ENCODE data around the gene PPP2R3A.
"Not testable (repeated sequence)": the region's sequence is repeated elsewhere in the genome, so short reads cannot be mapped to it uniquely, and the experiment has no call there.

Gene PPP2R3A

DNA sequence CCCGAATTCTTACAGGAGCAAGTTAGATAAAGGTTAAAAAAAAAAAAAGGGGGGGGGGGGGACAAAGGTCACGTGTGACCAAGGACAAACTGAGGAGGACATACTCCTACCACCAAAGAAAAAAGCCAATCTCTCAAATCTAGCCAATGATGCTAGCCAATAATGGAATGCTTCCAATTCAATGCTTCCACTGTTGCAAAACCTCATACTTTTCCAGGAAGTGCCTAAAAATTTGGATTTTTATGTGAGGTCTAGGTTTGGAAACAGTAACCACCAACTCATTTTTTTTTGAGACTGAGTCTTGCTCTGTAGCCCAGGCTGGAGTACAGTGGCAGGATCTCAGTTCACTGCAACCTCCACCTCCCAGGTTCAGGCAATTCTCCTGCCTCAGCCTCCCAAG lies 219.2 kb downstream of the PPP2R3A start:
- in situ Hi-C loops (cut with MboI; ENCODE audit: low sequenced_read_pairs) = no loop called here
- no peaks in the 10 kb centered on the region for H3K9me3 ChIP-seq
- H3K36me3 ChIP-seq (replicated peaks) = no peaks in the 10 kb centered on the region
- H3K4me3 ChIP-seq = no peak overlapping the region
- no peak for DNase-seq (ENCODE audit: low spot score in 2 of 2)
- no peaks in the 10 kb centered on the region for H3K27me3 ChIP-seq (ENCODE audit: low read depth)
- H3K4me1 ChIP-seq = peaks cover 17% of the 10 kb centered on the region

DNA sequence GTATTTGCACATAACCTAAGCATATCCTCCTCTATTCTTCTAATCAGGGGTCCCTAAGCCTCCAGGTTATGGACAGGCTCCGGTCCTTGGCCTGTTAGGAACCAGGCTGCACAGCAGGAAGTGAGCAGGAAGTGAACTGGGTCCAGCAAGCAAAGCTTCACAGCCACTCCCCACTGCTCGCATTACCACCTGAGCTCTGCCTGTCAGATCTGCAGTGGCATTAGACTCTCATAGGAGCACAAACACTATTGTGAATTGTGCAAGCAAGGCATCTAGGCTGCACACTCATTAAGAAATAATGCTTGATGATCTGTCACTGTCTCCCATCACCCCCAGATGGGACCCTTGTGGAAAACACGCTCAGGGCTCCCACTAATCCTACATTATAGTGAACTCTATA lies 220.8 kb downstream of the PPP2R3A start:
- in situ Hi-C loops (cut with MboI; ENCODE audit: low sequenced_read_pairs) = no loop called here
- Histone ChIP-seq H3K4me3 (no peak overlapping the region), H3K27me3 (ENCODE audit: low read depth) (no peaks in the 10 kb centered on the region), H3K36me3 (replicated peaks) (no peaks in the 10 kb centered on the region), H3K4me1 (peaks cover 26% of the 10 kb centered on the region), H3K9me3 (no peaks in the 10 kb centered on the region)
- DNase-seq (ENCODE audit: low spot score in 2 of 2) = no peak

DNA sequence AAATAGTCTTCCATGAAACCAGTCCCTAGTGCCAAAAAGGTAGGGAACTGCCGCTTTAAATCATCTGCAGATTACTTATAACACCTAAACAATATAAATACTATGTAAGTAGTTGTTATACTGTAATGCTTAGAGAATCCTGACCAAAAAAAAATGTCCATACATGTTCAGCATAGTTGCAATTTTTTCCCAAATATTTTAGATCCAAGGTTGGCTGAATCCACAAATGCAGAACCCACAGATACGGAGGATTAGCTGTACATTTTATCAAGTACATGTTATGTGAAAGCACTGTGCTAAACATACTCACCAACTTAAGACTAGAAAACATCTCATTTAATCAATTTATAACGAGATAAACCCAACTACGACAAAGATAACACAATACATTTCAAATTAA lies 221.3 kb downstream of the PPP2R3A start:
- H3K27me3 ChIP-seq (ENCODE audit: low read depth) = no peaks in the 10 kb centered on the region
- no peaks in the 10 kb centered on the region for H3K36me3 ChIP-seq (replicated peaks)
- in situ Hi-C loops (cut with MboI; ENCODE audit: low sequenced_read_pairs) = no loop called here
- no peaks in the 10 kb centered on the region for H3K9me3 ChIP-seq
- H3K4me1 ChIP-seq = peaks cover 31% of the 10 kb centered on the region
- no peak overlapping the region for H3K4me3 ChIP-seq
- DNase-seq (ENCODE audit: low spot score in 2 of 2) = no peak

DNA sequence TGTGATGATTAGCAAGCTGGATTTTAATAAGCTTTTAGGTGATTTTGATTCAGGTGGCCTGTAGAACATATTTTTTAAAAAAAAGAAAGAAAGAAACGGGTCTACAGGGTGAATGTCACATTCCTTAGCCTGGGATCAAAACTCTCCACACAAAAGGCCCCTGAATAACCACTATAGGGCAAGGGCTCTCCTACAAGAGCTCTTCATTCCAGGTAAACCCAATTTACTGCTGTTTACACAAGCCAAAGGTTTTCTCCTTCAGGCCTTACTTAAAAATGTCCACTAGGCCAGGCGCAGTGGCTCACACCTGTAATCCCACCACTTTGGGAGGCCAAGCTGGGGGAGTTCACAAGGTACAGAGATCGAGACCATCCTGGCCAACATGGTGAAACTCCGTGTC lies 222.3 kb downstream of the PPP2R3A start:
- no peaks in the 10 kb centered on the region for H3K27me3 ChIP-seq (ENCODE audit: low read depth)
- H3K36me3 ChIP-seq (replicated peaks) = no peaks in the 10 kb centered on the region
- peaks cover 34% of the 10 kb centered on the region for H3K4me1 ChIP-seq
- H3K4me3 ChIP-seq = no peak overlapping the region
- in situ Hi-C loops (cut with MboI; ENCODE audit: low sequenced_read_pairs) = no loop called here
- no peaks in the 10 kb centered on the region for H3K9me3 ChIP-seq
- DNase-seq (ENCODE audit: low spot score in 2 of 2) = no peak

DNA sequence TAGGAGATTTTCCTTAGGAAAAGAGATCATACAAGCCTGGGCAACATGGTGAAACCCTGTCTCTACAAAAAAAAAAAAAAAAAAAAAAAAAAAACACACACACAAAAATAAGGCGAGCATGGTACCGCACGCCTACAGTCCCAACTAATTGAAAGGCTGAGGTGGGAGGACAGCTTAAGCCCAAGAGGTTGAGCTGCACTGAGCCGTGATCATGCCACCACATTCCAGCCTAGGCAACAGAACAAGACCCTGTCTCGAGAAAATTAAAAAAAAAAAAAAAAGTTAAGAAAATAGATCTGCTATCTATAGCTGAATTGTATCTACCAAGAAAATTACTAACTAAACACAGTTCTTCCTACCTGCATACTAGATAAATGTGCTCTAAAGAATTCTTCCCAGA lies 223.5 kb downstream of the PPP2R3A start:
- H3K4me1 ChIP-seq = peaks cover 34% of the 10 kb centered on the region
- no peaks in the 10 kb centered on the region for H3K9me3 ChIP-seq
- in situ Hi-C loops (cut with MboI; ENCODE audit: low sequenced_read_pairs) = no loop called here
- no peak overlapping the region for H3K4me3 ChIP-seq
- no peaks in the 10 kb centered on the region for H3K27me3 ChIP-seq (ENCODE audit: low read depth)
- DNase-seq (ENCODE audit: low spot score in 2 of 2) = no peak
- H3K36me3 ChIP-seq (replicated peaks) = no peaks in the 10 kb centered on the region

DNA sequence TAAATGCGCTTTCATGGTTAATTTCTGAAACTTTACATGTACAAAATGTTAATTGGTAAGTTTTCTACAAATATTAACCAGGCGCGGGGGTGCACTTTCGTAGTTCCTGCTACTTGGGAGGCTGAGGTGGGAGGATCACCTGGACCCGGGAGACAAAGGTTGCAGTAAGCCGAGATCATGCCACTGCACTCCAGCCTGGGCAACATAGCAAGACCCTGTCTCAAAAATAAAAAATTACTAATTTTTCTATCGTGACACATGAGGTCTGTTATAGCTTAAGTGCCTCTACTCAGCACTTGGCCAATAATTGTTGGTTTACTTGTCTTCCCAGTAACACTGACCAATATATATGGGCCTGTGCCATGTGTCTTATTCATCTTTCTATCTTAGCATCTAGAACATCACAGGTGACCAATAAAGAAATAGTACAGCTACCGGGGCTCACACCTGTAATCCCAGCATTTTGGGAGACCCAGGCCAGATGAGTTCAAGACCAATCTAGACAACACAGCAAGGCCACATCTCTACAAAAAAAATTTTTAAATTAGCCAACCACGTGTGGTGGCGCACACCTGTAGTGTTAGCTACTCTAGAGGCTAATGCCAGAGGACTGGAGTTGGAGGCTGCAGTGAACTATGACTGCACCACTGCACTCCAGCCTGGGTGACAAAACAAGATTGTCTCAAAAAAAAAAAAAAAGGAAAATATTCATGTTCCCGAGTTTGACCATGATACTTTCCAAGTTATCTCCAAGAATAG lies 224.5 kb downstream of the PPP2R3A start:
- no peaks in the 10 kb centered on the region for H3K27me3 ChIP-seq (ENCODE audit: low read depth)
- no peak overlapping the region for H3K4me3 ChIP-seq
- in situ Hi-C loops (cut with MboI; ENCODE audit: low sequenced_read_pairs) = no loop called here
- peaks cover 34% of the 10 kb centered on the region for H3K4me1 ChIP-seq
- no peaks in the 10 kb centered on the region for H3K9me3 ChIP-seq
- DNase-seq (ENCODE audit: low spot score in 2 of 2) = no peak
- 0 out of 2 replicates have a peak, but pooled peaks cover 2% of the 10 kb centered on the region for H3K36me3 ChIP-seq (replicated peaks)

DNA sequence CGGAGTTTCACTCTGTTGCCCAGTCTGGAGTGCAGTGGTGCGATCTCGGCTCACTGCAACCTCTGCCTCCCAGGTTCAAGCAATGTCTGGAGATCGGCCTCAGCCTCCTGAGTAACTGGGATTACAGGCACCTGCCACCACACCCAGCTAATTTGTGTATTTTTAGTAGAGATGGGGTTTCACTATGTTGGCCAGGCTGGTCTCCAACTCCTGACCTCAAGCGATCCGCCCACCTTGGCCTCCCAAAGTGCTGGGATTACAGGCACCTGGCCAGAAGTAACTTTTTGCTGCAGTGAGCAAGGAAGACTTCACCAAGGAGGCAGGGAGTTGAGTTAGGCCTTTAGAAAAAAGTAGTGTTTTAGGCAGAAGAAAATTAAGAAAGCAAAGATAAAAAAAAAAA lies 226.7 kb downstream of the PPP2R3A start:
- H3K9me3 ChIP-seq; DNase-seq (ENCODE audit: low spot score in 2 of 2); H3K36me3 ChIP-seq (replicated peaks); in situ Hi-C loops (cut with MboI; ENCODE audit: low sequenced_read_pairs); H3K27me3 ChIP-seq (ENCODE audit: low read depth): not testable (repeated sequence)
- Histone ChIP-seq H3K4me1 (peaks cover 29% of the 10 kb centered on the region), H3K4me3 (peak overlapping the region; percentile 89)

DNA sequence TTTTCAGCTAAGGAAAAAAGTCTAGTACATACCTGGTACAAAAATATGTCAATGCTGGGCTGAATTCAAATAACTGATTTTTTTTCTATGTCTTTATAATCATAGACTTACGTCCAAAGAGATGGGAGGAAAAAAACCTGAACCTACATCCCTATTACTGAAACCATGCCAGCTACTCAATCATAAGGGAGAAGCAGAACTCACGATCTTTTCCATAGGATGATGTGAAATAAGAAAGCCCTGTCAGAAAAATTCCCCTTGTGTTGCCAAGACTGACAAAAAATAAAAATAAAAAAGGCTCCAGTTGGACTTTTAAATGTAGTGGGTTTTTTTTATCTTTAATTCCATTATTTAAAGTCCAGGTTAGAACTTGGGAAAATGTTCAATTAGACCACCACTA lies 227.3 kb downstream of the PPP2R3A start:
- Histone ChIP-seq H3K36me3 (replicated peaks) (0 out of 2 replicates have a peak, but pooled peaks cover 6% of the 10 kb centered on the region), H3K4me3 (peak overlapping the region; percentile 89), H3K4me1 (peaks cover 29% of the 10 kb centered on the region), H3K27me3 (ENCODE audit: low read depth) (no peaks in the 10 kb centered on the region), H3K9me3 (no peaks in the 10 kb centered on the region)
- in situ Hi-C loops (cut with MboI; ENCODE audit: low sequenced_read_pairs) = no loop called here
- no peak for DNase-seq (ENCODE audit: low spot score in 2 of 2)

DNA sequence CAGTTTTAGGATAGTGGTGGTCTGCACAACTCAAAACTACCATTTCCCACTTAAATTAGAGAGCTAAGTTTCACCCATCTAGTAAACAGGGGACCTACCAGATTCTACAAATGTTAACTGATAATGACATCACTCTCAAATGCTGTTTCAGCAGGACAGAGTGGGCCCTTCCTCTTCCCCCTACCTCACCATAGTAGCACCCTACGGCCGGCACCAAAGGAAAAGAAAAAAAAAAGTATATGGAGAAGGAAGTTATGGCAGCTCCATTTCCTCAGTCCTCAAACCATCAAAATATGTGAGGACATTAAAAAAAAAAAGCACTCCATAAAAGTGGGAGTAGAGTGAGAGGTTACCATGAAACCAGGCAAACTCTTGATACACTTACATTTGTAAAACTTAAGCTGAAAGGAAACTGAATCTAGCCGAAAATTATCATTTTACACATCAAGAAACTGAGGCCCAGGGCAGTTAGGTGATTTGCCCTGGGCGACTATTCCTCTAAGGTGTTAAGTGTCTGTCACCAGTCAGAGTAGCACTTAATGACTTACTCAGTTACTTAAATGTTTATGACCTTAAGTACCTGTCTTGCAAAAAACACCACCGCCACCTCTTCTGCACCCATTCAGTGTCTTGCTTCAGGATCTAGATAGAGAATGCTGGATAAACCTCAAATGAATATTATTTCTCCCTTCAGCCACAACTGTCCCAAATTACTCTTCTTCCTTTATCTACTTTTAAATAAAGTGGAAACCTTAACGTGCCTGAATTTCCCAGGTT lies 227.9 kb downstream of the PPP2R3A start:
- no peaks in the 10 kb centered on the region for H3K27me3 ChIP-seq (ENCODE audit: low read depth)
- 0 out of 2 replicates have a peak, but pooled peaks cover 10% of the 10 kb centered on the region for H3K36me3 ChIP-seq (replicated peaks)
- peak in 1 of 2 experiments; percentile 28 for DNase-seq (ENCODE audit: low spot score in 2 of 2)
- in situ Hi-C loops (cut with MboI; ENCODE audit: low sequenced_read_pairs) = no loop called here
- H3K9me3 ChIP-seq = peaks cover 5% of the 10 kb centered on the region
- peak overlapping the region; percentile 89 for H3K4me3 ChIP-seq
- peaks cover 23% of the 10 kb centered on the region for H3K4me1 ChIP-seq

DNA sequence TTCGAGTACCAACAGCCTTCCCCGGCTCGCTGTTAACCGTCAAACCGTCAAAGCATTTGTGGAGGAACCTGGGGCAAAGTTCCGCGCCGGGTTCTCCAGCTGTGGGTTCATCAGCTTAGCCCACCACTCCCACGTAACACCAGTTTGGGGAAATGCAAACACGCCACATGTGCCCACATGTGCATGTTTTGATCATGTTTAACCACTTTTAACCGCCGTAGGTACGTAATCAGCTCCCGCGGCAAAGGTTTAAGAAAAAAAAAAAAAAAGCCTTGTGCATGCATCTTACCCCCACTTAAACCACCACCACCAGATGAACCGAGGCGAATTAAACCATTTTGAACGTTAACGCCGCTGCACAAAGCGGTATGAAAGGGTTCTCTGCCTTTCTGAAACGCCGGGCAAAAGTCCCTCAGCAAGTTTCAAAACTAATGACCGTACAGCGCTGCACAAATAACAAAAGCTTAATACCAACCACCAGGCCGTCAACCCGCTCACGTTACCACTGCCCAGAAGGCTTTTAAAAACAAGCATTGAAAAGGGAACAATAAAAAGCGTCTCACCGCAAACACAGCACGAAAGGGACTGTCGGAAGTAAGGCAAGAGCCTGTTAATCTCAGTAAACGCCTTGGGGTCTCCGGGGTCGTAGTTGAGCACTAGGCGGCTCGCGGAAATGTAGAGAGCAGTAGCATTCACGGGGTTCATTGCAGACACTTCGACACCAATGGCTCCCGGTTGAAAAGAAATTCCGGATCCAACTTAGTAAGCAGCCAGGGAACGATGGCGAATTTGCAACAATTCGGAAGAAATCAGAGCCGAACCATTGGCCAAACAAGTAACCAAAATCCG lies 229.1 kb downstream of the PPP2R3A start:
- Histone ChIP-seq H3K27me3 (ENCODE audit: low read depth) (no peaks in the 10 kb centered on the region), H3K9me3 (peaks cover 6% of the 10 kb centered on the region), H3K4me1 (peaks cover 23% of the 10 kb centered on the region), H3K4me3 (peak overlapping the region; percentile 89), H3K36me3 (replicated peaks) (0 out of 2 replicates have a peak, but pooled peaks cover 10% of the 10 kb centered on the region)
- peak; percentile 71 to 84 for DNase-seq (ENCODE audit: low spot score in 2 of 2)
- in situ Hi-C loops (cut with MboI; ENCODE audit: low sequenced_read_pairs) = no loop called here

DNA sequence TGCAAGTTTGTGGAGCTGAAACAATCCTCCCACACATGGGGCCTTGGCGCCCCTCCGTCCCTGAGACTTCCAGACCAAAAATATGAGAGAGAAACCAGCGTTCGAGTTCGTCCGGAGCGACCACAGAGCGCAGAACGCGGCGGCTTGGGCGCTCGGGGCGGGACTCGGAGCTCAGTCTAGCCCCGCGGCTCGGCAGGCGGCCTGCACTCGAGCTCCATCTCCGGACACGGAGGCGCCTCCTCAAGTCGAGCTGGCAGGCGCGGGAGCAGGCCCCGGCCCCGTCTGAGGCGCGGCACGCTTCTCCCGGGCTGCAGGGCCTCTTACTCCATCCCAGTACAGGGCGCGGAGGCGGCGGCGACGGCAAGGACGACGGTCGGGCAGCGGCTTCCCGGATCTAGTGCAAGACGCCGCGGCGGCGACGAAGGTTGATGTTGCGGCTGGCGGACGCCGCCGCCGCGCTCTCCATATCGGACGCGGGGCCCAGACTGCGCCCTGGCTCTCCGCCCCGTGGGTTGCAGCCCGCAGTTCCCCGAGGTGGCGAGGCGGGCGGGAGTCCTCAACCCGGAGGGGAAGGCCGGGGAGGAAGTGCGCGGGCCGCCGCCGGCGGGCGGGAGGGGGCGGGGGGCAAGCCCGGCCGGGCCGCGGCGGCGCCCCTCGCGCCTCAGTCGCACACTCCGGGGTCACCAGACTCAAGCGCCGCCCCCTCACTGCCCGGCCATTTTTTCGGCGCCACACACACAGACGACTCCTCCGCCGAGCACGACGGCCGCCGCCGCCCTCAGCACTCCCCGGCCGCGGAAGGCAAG lies 229.9 kb downstream of the PPP2R3A start:
- DNase-seq (ENCODE audit: low spot score in 2 of 2) = peak; percentile 49 to 83
- no peaks in the 10 kb centered on the region for H3K27me3 ChIP-seq (ENCODE audit: low read depth)
- 0 out of 2 replicates have a peak, but pooled peaks cover 10% of the 10 kb centered on the region for H3K36me3 ChIP-seq (replicated peaks)
- H3K9me3 ChIP-seq = peaks cover 6% of the 10 kb centered on the region
- peak overlapping the region; percentile 89 for H3K4me3 ChIP-seq
- in situ Hi-C loops (cut with MboI; ENCODE audit: low sequenced_read_pairs) = no loop called here
- peaks cover 23% of the 10 kb centered on the region for H3K4me1 ChIP-seq

DNA sequence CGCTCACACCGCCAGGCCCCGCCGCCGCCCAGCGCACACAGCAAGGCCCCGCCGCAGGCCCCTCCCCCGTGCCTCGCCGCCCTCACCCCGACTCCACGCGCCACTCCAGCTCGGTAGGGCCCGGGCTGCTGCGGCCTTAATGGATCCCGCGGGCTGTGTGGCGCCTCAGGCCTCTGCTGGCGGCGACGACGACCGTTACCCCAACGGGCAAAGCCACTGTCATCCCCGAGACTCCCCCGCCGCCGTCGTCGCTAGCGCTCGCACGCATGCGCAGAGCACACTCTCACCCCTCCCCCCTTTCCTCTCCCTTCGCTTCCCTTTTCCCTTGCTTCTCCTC lies 230.5 kb downstream of the PPP2R3A start, which contains the start of gene MSL2:
MSL2 (minus strand) TSS at position 272 of the 337 bp plus-strand sequence. CDS start 1,222 bp downstream, outside the sequence.
- peak within 1 kb of the TSS; percentile 89 for H3K4me3 ChIP-seq
- peaks cover 17% of the 10 kb centered on the region for H3K4me1 ChIP-seq
- in situ Hi-C loops (cut with MboI; ENCODE audit: low sequenced_read_pairs) = no loop called here
- no peak for DNase-seq (ENCODE audit: low spot score in 2 of 2)
- peaks cover 6% of the 10 kb centered on the region for H3K9me3 ChIP-seq
- H3K27me3 ChIP-seq (ENCODE audit: low read depth) = no peaks in the 10 kb centered on the region
- H3K36me3 ChIP-seq (replicated peaks) = 0 out of 2 replicates have a peak, but pooled peaks cover 10% of the 10 kb centered on the region
